ENCODE measurements around the gene HOOK2.
"Not testable (repeated sequence)": the region's sequence is repeated elsewhere in the genome, so short reads cannot be mapped to it uniquely, and the experiment has no call there.

Gene HOOK2

DNA sequence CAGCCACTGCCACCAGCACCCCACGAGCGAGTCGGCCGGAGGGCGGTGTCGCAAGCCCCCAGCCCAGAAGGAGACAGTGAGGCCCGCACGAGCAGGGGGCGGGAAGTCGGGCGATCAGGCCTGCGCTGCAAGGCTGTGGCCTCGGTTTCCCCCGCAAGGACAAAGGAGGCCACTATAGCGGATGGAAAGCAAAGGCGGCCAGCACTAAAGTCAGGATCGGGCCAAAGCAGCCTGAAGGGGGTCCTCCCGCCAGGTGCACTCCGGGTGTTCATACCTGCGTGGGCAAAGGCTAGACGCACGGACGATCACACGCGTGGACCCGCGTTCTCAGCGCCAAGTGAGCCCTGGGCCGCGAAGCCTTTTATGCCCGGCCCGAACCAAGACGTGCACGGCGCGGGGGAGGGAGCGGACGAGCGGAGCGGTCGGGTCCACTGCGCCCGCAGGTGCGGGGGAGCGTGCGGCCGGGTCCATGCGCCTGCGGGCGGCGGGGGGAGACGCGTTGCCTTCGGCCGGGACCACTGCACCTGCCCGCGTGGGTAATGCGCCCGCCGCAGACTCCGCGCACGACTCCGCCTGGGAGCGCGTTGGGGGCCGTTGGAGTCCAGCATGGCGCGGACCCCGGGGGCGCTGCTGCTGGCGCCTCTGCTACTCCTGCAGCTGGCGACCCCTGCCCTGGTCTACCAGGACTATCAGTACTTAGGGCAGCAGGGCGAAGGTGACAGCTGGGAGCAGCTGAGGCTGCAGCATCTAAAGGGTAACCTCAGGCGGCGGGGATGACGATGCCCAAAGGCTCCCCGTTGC, 26.3 kb upstream of the HOOK2 start, which contains the start of the genes PRDX2 and THSD8:
PRDX2 (minus strand) TSS at position 335 of the 801 bp plus-strand sequence. CDS start 539 bp downstream, outside the sequence.
THSD8 (plus strand) TSS at position 604 of the 801 bp plus-strand sequence; CDS start at position 607, 3 bp downstream.
- H3K9ac ChIP-seq (ENCODE audit: low read length in 2 of 2) = peak within 1 kb of the TSS; percentile 69 to 93
- peak within 1 kb of the TSS; percentile 77 to 97 for H3K4me3 ChIP-seq (ENCODE audit: low read length in 2 of 2)
- peaks cover 13 to 16% of the 10 kb centered on the region in 2 donors for H3K36me3 ChIP-seq (ENCODE audit: control insufficient read depth in 2 of 2, insufficient read depth in 2 of 2, low read length in 2 of 2)
- no peaks in the 10 kb centered on the region for H3K27me3 ChIP-seq (ENCODE audit: control insufficient read depth in 1 of 2, insufficient read depth in 2 of 2, low read length in 2 of 2)
- H3K27ac ChIP-seq (ENCODE audit: low read length) = peak within 1 kb of the TSS; percentile 76
- H3K9me3 ChIP-seq (ENCODE audit: control insufficient read depth in 2 of 2, low read length in 2 of 2) = no peaks in the 10 kb centered on the region
- peaks cover 33% of the 10 kb centered on the region for H3K4me1 ChIP-seq (ENCODE audit: control insufficient read depth, insufficient read depth, low read length)

DNA sequence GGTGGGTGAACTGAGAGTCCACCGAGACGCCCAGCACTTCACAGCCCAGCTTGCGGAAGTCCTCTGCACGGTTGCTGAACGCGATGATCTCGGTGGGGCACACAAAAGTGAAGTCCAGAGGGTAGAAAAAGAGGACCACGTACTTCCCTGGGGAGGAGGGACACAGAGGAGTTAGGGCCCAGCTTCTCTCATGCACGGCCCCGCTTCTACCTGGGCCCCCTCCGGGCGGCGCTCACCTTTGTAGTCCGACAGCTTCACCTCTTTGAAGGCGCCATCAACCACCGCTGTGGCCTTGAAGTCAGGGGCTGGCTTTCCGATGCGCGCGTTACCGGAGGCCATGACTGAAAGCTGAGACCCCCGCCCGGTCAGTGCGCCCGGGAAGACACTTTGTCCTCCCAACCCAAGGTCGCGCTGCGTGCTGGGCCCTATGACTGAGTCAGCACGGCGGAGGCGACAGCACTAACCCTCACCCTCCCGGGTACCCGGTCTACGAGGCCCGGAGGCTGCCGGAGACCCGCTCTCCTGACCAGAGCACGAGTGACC, 25.6 kb upstream of the HOOK2 start:
- peak overlapping the region; percentile 76 for H3K27ac ChIP-seq (ENCODE audit: low read length)
- H3K4me3 ChIP-seq (ENCODE audit: low read length in 2 of 2) = peak overlapping the region; percentile 77 to 97
- H3K36me3 ChIP-seq (ENCODE audit: control insufficient read depth in 2 of 2, insufficient read depth in 2 of 2, low read length in 2 of 2) = peaks cover 13 to 16% of the 10 kb centered on the region in 2 donors
- no peaks in the 10 kb centered on the region for H3K9me3 ChIP-seq (ENCODE audit: control insufficient read depth in 2 of 2, low read length in 2 of 2)
- peak overlapping the region; percentile 69 to 93 for H3K9ac ChIP-seq (ENCODE audit: low read length in 2 of 2)
- H3K27me3 ChIP-seq (ENCODE audit: control insufficient read depth in 1 of 2, insufficient read depth in 2 of 2, low read length in 2 of 2) = no peaks in the 10 kb centered on the region
- peaks cover 33% of the 10 kb centered on the region for H3K4me1 ChIP-seq (ENCODE audit: control insufficient read depth, insufficient read depth, low read length)

DNA sequence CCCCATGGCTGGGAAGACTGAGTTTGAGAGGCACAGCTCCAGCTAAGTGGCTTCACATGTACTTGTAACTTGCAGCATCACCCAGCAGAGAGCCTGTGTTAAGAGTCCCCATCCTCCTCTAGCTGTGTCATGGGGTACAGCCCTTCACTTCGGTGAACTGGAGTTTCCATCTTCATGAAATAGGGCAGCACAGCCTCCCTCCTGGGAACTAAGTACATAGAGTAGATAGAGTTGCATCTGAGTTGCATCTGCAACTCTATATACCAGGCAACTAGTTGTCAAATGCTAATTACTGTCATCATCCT, 25.1 kb upstream of the HOOK2 start:
- H3K27ac ChIP-seq (ENCODE audit: low read length) = peak overlapping the region; percentile 76
- peak overlapping the region; percentile 69 to 93 for H3K9ac ChIP-seq (ENCODE audit: low read length in 2 of 2)
- H3K36me3 ChIP-seq (ENCODE audit: control insufficient read depth in 2 of 2, insufficient read depth in 2 of 2, low read length in 2 of 2) = peaks cover 13 to 16% of the 10 kb centered on the region in 2 donors
- no peaks in the 10 kb centered on the region for H3K27me3 ChIP-seq (ENCODE audit: control insufficient read depth in 1 of 2, insufficient read depth in 2 of 2, low read length in 2 of 2)
- no peaks in the 10 kb centered on the region for H3K9me3 ChIP-seq (ENCODE audit: control insufficient read depth in 2 of 2, low read length in 2 of 2)
- peaks cover 33% of the 10 kb centered on the region for H3K4me1 ChIP-seq (ENCODE audit: control insufficient read depth, insufficient read depth, low read length)
- H3K4me3 ChIP-seq (ENCODE audit: low read length in 2 of 2) = peak overlapping the region; percentile 77 to 97

DNA sequence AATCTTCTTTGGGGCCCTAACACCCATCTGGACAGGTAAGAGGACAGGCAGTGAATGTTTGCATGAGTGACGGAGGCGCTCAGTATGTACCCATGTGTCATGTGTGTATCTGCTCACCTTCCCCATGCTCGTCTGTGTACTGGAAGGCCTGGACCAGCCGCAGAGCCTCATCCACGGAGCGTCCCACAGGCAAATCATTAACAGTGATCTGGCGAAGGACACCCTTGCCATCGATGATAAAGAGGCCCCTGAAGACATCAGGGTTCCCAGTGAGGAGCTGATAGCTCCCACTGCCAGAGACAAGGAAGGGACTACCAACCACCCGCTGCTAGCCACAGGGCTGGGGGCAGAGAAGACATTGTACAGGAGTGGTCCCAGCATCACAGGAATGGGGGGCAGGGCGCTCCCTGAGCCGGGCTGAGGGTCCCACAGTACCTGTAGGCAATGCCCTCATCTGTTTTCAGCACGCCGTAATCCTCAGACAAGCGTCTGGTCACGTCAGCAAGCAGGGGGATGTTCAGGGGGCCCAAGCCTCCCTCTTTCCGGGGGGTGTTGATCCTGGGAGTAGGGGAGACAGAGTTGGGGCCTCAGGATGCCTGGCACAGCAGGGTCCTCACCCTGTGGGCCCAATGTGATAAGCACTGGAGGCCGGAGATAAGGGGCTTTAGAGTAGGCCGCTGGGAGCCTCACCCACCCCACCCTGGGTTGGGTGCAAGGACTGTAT, 24.6 kb upstream of the HOOK2 start:
- H3K9ac ChIP-seq (ENCODE audit: low read length in 2 of 2) = peak overlapping the region; percentile 69 to 93
- H3K4me1 ChIP-seq (ENCODE audit: control insufficient read depth, insufficient read depth, low read length) = peaks cover 33% of the 10 kb centered on the region
- H3K27me3 ChIP-seq (ENCODE audit: control insufficient read depth in 1 of 2, insufficient read depth in 2 of 2, low read length in 2 of 2) = no peaks in the 10 kb centered on the region
- peaks cover 13 to 16% of the 10 kb centered on the region in 2 donors for H3K36me3 ChIP-seq (ENCODE audit: control insufficient read depth in 2 of 2, insufficient read depth in 2 of 2, low read length in 2 of 2)
- no peak overlapping the region for H3K27ac ChIP-seq (ENCODE audit: low read length)
- peak overlapping the region in 1 of 2 donors; percentile 97 for H3K4me3 ChIP-seq (ENCODE audit: low read length in 2 of 2)
- no peaks in the 10 kb centered on the region for H3K9me3 ChIP-seq (ENCODE audit: control insufficient read depth in 2 of 2, low read length in 2 of 2)

DNA sequence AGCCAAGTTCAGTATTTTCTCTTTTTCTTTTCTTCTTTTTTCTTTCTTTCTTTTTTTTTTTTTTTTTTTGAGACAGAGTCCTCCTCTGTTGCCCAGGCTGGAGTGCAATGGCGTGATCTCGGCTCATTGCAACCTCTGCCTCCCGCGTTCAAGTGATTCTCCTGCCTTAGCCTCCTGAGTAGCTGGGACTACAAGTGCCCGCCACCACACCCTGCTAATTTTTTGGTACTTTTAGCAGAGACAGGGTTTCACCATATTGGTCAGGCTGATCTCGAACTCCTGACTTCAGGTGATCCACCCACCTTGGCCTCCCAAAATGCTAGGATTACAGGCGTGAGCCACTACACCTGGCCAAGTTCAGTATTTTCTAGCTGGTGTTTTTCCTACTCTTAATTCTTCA, 22.3 kb upstream of the HOOK2 start:
- Histone ChIP-seq H3K36me3 (ENCODE audit: control insufficient read depth in 2 of 2, insufficient read depth in 2 of 2, low read length in 2 of 2) (peaks cover 14 to 16% of the 10 kb centered on the region in 2 donors), H3K4me1 (ENCODE audit: control insufficient read depth, insufficient read depth, low read length) (peaks cover 42% of the 10 kb centered on the region)
- not testable (repeated sequence) for H3K9ac ChIP-seq (ENCODE audit: low read length in 2 of 2); H3K4me3 ChIP-seq (ENCODE audit: low read length in 2 of 2); H3K27me3 ChIP-seq (ENCODE audit: control insufficient read depth in 1 of 2, insufficient read depth in 2 of 2, low read length in 2 of 2); H3K9me3 ChIP-seq (ENCODE audit: control insufficient read depth in 2 of 2, low read length in 2 of 2); H3K27ac ChIP-seq (ENCODE audit: low read length)

DNA sequence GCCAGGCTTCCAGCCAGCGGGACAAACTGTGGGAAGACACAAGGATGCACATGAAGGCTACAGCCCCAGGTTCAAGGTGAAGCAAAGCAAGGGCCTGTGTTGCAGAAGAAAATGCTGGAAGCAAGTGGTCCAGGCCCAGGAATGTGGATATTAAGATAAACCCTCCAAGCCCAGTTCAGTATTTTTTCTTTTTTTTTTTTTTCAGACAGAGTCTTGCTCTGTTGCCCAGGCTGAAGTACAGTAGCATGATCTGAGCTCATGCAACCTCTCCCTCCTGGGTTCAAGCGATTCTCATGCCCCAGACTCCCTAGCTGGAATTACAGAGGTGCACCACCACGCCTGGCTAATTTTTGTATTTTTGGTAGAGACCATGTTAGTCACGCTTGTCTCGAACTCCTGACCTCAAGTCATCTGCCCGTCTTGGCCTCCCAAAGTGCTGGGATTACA, 21.8 kb upstream of the HOOK2 start:
- Histone ChIP-seq H3K27me3 (ENCODE audit: control insufficient read depth in 1 of 2, insufficient read depth in 2 of 2, low read length in 2 of 2) (no peaks in the 10 kb centered on the region), H3K9me3 (ENCODE audit: control insufficient read depth in 2 of 2, low read length in 2 of 2) (no peaks in the 10 kb centered on the region), H3K36me3 (ENCODE audit: control insufficient read depth in 2 of 2, insufficient read depth in 2 of 2, low read length in 2 of 2) (peaks cover 16 to 17% of the 10 kb centered on the region in 2 donors), H3K27ac (ENCODE audit: low read length) (peak overlapping the region; percentile 24), H3K4me1 (ENCODE audit: control insufficient read depth, insufficient read depth, low read length) (peaks cover 37% of the 10 kb centered on the region), H3K9ac (ENCODE audit: low read length in 2 of 2) (no peak overlapping the region), H3K4me3 (ENCODE audit: low read length in 2 of 2) (no peak overlapping the region)

DNA sequence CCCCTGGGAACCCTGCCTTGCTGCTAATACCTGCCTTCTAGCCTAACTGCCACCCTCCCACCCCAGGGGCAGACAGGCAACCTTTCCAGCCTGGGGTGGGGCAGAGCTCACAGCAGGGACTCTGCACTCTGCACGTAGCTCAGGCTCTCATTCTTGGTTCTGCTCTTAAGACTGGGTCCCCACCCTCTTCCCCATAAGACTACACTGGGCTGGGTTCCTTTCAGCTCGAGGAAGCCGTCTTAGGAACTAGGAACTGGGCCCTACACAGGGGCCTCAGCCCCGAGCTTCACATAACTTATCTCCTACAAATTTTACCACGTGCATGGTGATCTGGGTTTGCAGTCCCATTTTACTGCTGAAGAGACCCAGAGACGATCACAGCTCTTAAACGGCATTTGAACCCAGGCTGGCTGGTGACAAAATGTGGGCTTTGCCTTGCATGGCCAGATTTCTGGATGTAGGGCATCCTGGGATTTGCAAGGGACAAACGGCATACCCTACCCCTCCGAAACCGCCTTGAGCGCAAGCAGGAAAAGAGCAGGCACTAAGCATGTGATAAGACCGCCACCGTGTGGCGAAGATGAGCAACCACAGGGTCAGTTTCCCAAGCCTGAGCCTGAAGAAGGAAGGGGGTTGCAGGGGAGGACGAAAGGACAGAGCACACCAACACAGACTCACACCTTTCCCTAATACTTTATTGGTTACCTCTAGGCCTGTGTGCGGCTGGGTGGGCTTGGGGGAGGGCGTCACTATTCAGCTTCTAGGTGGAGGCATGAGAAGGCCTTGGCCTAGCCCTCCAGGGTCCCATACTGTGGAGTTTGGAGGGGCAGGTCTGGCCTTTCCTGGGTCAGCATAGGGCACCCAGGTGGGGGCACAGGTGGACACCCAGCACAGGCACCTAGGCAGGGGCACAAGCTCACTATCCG, 21.1 kb upstream of the HOOK2 start:
- H3K9ac ChIP-seq (ENCODE audit: low read length in 2 of 2) = peak overlapping the region in 1 of 2 donors; percentile 14

DNA sequence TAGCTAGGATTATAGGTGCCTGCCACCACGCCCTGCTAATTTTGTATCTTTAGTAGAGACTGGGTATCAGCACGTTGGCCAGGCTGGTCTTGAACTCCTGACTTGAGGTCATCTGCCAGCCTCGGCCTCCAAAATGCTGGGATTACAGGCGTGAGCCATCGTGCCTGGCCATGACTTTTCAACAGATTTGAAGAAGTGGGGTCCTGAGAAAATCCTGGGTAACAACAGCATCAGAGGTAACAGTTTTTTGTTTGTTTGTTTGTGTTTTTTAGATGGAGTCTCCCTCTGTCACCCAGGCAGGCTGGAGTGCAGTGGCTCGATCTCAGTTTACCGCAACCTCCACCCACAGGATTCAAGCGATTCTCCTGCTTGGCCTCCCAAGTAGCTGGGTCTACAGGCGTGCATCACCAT, 19.6 kb upstream of the HOOK2 start:
- Histone ChIP-seq H3K9me3 (ENCODE audit: control insufficient read depth in 2 of 2, low read length in 2 of 2) (no peaks in the 10 kb centered on the region), H3K27ac (ENCODE audit: low read length) (peak overlapping the region; percentile 100), H3K27me3 (ENCODE audit: control insufficient read depth in 1 of 2, insufficient read depth in 2 of 2, low read length in 2 of 2) (no peaks in the 10 kb centered on the region), H3K4me1 (ENCODE audit: control insufficient read depth, insufficient read depth, low read length) (peaks cover 32% of the 10 kb centered on the region), H3K4me3 (ENCODE audit: low read length in 2 of 2) (no peak overlapping the region), H3K36me3 (ENCODE audit: control insufficient read depth in 2 of 2, insufficient read depth in 2 of 2, low read length in 2 of 2) (peaks cover 10 to 12% of the 10 kb centered on the region in 2 donors), H3K9ac (ENCODE audit: low read length in 2 of 2) (no peak overlapping the region)

More for the DNA sequence above, 21.1 kb upstream of the HOOK2 start:
- Histone ChIP-seq H3K4me1 (ENCODE audit: control insufficient read depth, insufficient read depth, low read length) (peaks cover 34% of the 10 kb centered on the region), H3K27me3 (ENCODE audit: control insufficient read depth in 1 of 2, insufficient read depth in 2 of 2, low read length in 2 of 2) (no peaks in the 10 kb centered on the region), H3K36me3 (ENCODE audit: control insufficient read depth in 2 of 2, insufficient read depth in 2 of 2, low read length in 2 of 2) (peaks cover 16 to 17% of the 10 kb centered on the region in 2 donors), H3K27ac (ENCODE audit: low read length) (peak overlapping the region; percentile 24), H3K9me3 (ENCODE audit: control insufficient read depth in 2 of 2, low read length in 2 of 2) (no peaks in the 10 kb centered on the region), H3K4me3 (ENCODE audit: low read length in 2 of 2) (peak overlapping the region in 1 of 2 donors; percentile 54)

DNA sequence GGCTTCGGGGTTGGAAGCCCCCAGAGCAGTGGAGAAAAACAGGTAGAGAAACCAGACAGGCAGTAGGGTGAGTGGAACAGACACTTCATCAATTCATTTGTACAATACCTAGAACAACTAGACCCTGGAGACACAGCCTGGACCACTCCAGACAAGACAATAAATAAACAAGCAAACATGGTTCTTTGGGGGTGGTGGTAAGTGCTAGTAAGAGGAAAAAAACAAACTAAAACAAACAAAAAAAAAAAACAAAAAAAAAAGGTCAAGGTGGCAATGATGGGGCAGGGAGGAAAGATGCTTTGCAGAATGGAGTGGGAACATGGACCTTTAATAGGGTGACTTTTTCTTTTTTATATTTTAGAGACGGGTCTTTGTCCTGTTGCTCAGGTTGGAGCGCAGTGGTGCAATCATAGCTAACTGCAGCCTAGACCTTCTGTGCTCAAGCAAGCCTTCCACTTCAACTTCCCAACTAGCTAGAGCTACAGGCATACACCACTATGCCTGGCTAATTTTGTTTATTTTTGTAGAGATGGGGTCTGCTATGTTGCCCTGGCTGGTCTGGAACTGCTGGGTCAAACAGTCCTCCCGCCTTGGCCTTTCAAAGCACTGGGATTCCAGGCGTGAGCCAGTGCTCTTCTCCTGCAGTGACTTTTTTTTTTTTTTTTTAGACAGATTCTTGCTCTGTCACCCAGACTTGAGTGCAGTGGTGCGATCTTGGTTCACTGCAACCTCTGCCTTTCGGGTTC, 19.0 kb upstream of the HOOK2 start:
- peaks cover 34% of the 10 kb centered on the region for H3K4me1 ChIP-seq (ENCODE audit: control insufficient read depth, insufficient read depth, low read length)
- H3K27me3 ChIP-seq (ENCODE audit: control insufficient read depth in 1 of 2, insufficient read depth in 2 of 2, low read length in 2 of 2) = no peaks in the 10 kb centered on the region
- no peaks in the 10 kb centered on the region for H3K9me3 ChIP-seq (ENCODE audit: control insufficient read depth in 2 of 2, low read length in 2 of 2)
- peak overlapping the region; percentile 100 for H3K27ac ChIP-seq (ENCODE audit: low read length)
- H3K36me3 ChIP-seq (ENCODE audit: control insufficient read depth in 2 of 2, insufficient read depth in 2 of 2, low read length in 2 of 2) = peaks cover 4 to 6% of the 10 kb centered on the region in 2 donors
- H3K9ac ChIP-seq (ENCODE audit: low read length in 2 of 2) = peak overlapping the region; percentile 72 to 100
- peak overlapping the region; percentile 48 to 100 for H3K4me3 ChIP-seq (ENCODE audit: low read length in 2 of 2)
